HEK293 (cell line): ENCODE results near the gene C19orf73.

Experiments
- BCL11B ChIP-seq: fragments of 450-650 bp; formaldehyde crosslinking; IDR thresholded peaks from 2 replicates; pipeline ENCODE4 v1.5.1; 2016; ENCODE audit warnings: low read depth, missing biosample characterization, missing genetic modification characterization
- GFI1B ChIP-seq: fragments of 450-650 bp; formaldehyde crosslinking; IDR thresholded peaks from 2 replicates; pipeline ENCODE4 v1.5.1; 2016; ENCODE audit warnings: missing biosample characterization, missing genetic modification characterization
- GLI2 ChIP-seq: fragments of 450-650 bp; formaldehyde crosslinking; IDR thresholded peaks from 2 replicates; pipeline ENCODE4; 2017; ENCODE audit warnings: missing biosample characterization, missing genetic modification characterization, low read depth, borderline replicate concordance
- IKZF3 ChIP-seq: fragments of 450-650 bp; IDR thresholded peaks from 2 replicates; pipeline ENCODE4 v1.5.0; 2018; ENCODE audit warnings: missing biosample characterization, mild to moderate bottlenecking, missing genetic modification characterization, moderate library complexity
- KLF9 ChIP-seq: fragments of 450-650 bp; formaldehyde crosslinking; IDR thresholded peaks from 2 replicates; pipeline ENCODE4 v1.5.1; 2016; ENCODE audit warnings: missing biosample characterization, missing genetic modification characterization, low read depth
- SP7 ChIP-seq: fragments of 450-650 bp; formaldehyde crosslinking; IDR thresholded peaks from 2 replicates; pipeline ENCODE4 v1.5.1; 2016; ENCODE audit warnings: missing biosample characterization, missing genetic modification characterization
- TCF7L2 ChIP-seq: IDR thresholded peaks from 2 replicates; pipeline ENCODE4 v1.6.1; 2011; ENCODE audit warnings: low read depth, mild to moderate bottlenecking, inconsistent platforms, low read length, moderate library complexity, borderline replicate concordance
- ZNF138 ChIP-seq: fragments of 450-650 bp; formaldehyde crosslinking; IDR thresholded peaks from 2 replicates; pipeline ENCODE4 v1.5.1; 2016; ENCODE audit warnings: missing biosample characterization, missing genetic modification characterization, borderline replicate concordance
- ZNF324 ChIP-seq: fragments of 450-650 bp; formaldehyde crosslinking; IDR thresholded peaks from 2 replicates; pipeline ENCODE4 v1.5.1; 2016; ENCODE audit warnings: missing biosample characterization, missing genetic modification characterization
- ZNF404 ChIP-seq: fragments of 450-650 bp; formaldehyde crosslinking; IDR thresholded peaks from 2 replicates; pipeline ENCODE4 v1.5.1; 2017; ENCODE audit warnings: missing biosample characterization, missing genetic modification characterization
- ZNF623 ChIP-seq: fragments of 450-650 bp; formaldehyde crosslinking; IDR thresholded peaks from 2 replicates; pipeline ENCODE4 v1.5.1; 2016; ENCODE audit warnings: missing biosample characterization, missing genetic modification characterization
- ZNF664 ChIP-seq: fragments of 450-650 bp; formaldehyde crosslinking; IDR thresholded peaks from 2 replicates; pipeline ENCODE4 v1.5.1; 2016; ENCODE audit warnings: missing biosample characterization, missing genetic modification characterization
- ZNF670 ChIP-seq: fragments of 450-650 bp; formaldehyde crosslinking; IDR thresholded peaks from 2 replicates; pipeline ENCODE4 v1.5.1; 2016; ENCODE audit warnings: missing biosample characterization, missing genetic modification characterization, low read depth
- ZSCAN30 ChIP-seq: fragments of 450-650 bp; IDR thresholded peaks from 2 replicates; pipeline ENCODE4 v1.5.1; 2018; ENCODE audit warnings: missing biosample characterization, mild to moderate bottlenecking, missing genetic modification characterization, moderate library complexity
- TF ChIP-seq, protein P1 (sequence below): fragments of 450-650 bp; formaldehyde crosslinking; IDR thresholded peaks from 2 replicates; pipeline ENCODE4 v1.5.1; 2016; ENCODE audit warnings: missing biosample characterization, missing genetic modification characterization, low read depth
- TF ChIP-seq, protein P2 (sequence below): fragments of 450-650 bp; IDR thresholded peaks from 2 replicates; pipeline ENCODE4 v1.5.1; 2018; ENCODE audit warnings: missing biosample characterization, mild to moderate bottlenecking, missing genetic modification characterization
- TF ChIP-seq, protein P3 (sequence below): fragments of 450-650 bp; formaldehyde crosslinking; IDR thresholded peaks from 2 replicates; pipeline ENCODE4 v1.5.1; 2017; ENCODE audit warnings: missing biosample characterization, missing genetic modification characterization
- TF ChIP-seq, protein P4 (sequence below): fragments of 450-650 bp; formaldehyde crosslinking; IDR thresholded peaks from 2 replicates; pipeline ENCODE4 v1.5.1; 2016; ENCODE audit warnings: missing biosample characterization, missing genetic modification characterization

The C19orf73 gene

DNA sequence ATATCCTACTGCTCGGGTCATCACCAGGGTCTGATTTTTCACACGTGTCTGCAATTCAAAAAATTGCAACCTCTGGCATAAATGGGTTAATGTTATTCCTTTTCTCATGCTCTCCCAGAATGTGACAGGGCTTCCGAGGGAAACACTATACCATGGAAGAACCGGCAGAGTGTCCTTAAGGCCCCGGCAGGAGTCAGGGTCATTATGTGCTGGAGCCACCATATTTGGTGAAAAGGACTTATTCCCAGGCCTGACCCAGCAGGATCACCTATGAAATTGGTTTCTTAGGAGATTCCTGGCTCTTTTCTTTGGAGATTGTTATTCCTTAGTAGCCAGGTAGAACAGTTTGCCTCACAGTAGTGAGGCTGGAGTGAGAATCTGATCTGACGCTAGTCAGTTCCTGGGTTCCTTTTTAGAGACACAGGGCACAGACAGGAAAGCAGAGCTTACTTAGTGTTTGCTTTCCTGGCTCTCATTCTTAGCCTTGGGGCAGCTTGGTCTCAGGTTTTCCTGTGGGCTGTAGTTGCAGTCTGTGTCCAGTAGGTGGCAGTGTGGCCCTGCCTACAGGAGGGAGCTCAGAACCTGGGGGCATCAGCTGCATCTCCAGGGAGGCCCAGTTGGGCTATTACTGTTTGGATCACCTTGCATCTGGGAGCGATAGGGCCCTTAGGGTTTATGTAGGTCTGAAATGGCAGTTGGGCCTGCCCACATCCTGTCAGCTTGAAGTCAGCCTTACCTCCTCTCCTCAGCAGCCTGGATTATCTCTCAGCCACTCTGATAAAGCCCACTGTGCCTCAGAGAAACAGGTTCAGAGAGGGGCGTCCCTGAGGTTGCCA lies 21.3 kb downstream of the C19orf73 start (continued):
- TF ChIP-seq BCL11B (no peak), ZNF623 (no peak), ZNF324 (tag by site-specific recombination) (no peak), KLF9 (tag by site-specific recombination) (no peak), ZNF670 (no peak), ZNF664 (tag by site-specific recombination) (no peak), GFI1B (tag by site-specific recombination) (no peak), ZNF138 (tag by site-specific recombination) (no peak), SP7 (tag by site-specific recombination) (peak; percentile 32), ZSCAN30 (tag by site-specific recombination) (peak; percentile 87; the same call in 1 of the 2 replicates), TCF7L2 (no peak), GLI2 (tag by site-specific recombination) (no peak), ZNF404 (tag by site-specific recombination) (no peak), IKZF3 (tag by site-specific recombination) (peak; percentile 70)
- TF ChIP-seq, protein P1, sequence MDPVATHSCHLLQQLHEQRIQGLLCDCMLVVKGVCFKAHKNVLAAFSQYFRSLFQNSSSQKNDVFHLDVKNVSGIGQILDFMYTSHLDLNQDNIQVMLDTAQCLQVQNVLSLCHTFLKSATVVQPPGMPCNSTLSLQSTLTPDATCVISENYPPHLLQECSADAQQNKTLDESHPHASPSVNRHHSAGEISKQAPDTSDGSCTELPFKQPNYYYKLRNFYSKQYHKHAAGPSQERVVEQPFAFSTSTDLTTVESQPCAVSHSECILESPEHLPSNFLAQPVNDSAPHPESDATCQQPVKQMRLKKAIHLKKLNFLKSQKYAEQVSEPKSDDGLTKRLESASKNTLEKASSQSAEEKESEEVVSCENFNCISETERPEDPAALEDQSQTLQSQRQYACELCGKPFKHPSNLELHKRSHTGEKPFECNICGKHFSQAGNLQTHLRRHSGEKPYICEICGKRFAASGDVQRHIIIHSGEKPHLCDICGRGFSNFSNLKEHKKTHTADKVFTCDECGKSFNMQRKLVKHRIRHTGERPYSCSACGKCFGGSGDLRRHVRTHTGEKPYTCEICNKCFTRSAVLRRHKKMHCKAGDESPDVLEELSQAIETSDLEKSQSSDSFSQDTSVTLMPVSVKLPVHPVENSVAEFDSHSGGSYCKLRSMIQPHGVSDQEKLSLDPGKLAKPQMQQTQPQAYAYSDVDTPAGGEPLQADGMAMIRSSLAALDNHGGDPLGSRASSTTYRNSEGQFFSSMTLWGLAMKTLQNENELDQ (tag by site-specific recombination): no peak
- TF ChIP-seq, protein P2, sequence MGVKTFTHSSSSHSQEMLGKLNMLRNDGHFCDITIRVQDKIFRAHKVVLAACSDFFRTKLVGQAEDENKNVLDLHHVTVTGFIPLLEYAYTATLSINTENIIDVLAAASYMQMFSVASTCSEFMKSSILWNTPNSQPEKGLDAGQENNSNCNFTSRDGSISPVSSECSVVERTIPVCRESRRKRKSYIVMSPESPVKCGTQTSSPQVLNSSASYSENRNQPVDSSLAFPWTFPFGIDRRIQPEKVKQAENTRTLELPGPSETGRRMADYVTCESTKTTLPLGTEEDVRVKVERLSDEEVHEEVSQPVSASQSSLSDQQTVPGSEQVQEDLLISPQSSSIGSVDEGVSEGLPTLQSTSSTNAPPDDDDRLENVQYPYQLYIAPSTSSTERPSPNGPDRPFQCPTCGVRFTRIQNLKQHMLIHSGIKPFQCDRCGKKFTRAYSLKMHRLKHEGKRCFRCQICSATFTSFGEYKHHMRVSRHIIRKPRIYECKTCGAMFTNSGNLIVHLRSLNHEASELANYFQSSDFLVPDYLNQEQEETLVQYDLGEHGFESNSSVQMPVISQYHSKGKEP (tag by site-specific recombination): peak; percentile 34; the same call in 1 of the 2 replicates
- TF ChIP-seq, protein P3, sequence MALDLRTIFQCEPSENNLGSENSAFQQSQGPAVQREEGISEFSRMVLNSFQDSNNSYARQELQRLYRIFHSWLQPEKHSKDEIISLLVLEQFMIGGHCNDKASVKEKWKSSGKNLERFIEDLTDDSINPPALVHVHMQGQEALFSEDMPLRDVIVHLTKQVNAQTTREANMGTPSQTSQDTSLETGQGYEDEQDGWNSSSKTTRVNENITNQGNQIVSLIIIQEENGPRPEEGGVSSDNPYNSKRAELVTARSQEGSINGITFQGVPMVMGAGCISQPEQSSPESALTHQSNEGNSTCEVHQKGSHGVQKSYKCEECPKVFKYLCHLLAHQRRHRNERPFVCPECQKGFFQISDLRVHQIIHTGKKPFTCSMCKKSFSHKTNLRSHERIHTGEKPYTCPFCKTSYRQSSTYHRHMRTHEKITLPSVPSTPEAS: 0 out of 2 replicates have a peak, but pooled peaks have one; percentile 16
- TF ChIP-seq, protein P4, sequence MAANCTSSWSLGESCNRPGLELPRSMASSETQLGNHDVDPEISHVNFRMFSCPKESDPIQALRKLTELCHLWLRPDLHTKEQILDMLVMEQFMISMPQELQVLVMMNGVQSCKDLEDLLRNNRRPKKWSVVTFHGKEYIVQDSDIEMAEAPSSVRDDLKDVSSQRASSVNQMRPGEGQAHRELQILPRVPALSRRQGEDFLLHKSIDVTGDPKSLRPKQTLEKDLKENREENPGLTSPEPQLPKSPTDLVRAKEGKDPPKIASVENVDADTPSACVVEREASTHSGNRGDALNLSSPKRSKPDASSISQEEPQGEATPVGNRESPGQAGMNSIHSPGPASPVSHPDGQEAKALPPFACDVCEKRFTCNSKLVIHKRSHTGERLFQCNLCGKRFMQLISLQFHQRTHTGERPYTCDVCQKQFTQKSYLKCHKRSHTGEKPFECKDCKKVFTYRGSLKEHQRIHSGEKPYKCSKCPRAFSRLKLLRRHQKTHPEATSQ (tag by site-specific recombination): no peak
